DOHH2 (cell line): ENCODE measurements around the gene TTC9B.

ENCODE experiments used
- H3F3A ChIP-seq: fragments of 200-600 bp; sonication (generic), shearing (Covaris generic); 2 replicates; pipeline ENCODE4 v1.6.0; 2016; ENCODE audit warnings: antibody characterized with exemption, mild to moderate bottlenecking; ENCODE audit not compliant: control insufficient read depth, insufficient read depth
- H3K27ac ChIP-seq: fragments of 200-600 bp; sonication (generic); 2 replicates; pipeline ENCODE4 v1.5.1; 2014; ENCODE audit warnings: low read depth, mild to moderate bottlenecking, low read length, moderate library complexity
- H3K27me3 ChIP-seq: fragments of 200-600 bp; sonication (generic); 2 replicates; pipeline ENCODE4 v1.6.1; 2014; ENCODE audit warnings: mild to moderate bottlenecking, low read length, mixed read lengths; ENCODE audit not compliant: control insufficient read depth
- H3K36me3 ChIP-seq: fragments of 200-600 bp; sonication (generic); 2 replicates; pipeline ENCODE4 v1.6.1; 2014; ENCODE audit warnings: mild to moderate bottlenecking, low read length, moderate library complexity, mixed read lengths; ENCODE audit not compliant: control insufficient read depth
- H3K4me1 ChIP-seq: fragments of 200-600 bp; sonication (generic); 2 replicates; pipeline ENCODE4 v1.6.1; 2014; ENCODE audit warnings: mild to moderate bottlenecking, low read length, mixed read lengths; ENCODE audit not compliant: control insufficient read depth
- H3K4me2 ChIP-seq: fragments of 200-600 bp; sonication (generic); 2 replicates; pipeline ENCODE4 v1.6.0; 2014; ENCODE audit warnings: mild to moderate bottlenecking, low read length, moderate library complexity
- H3K4me3 ChIP-seq: fragments of 200-600 bp; sonication (generic); 2 replicates; pipeline ENCODE4 v1.5.1; 2014; ENCODE audit warnings: mild to moderate bottlenecking, low read length, mixed read lengths
- H3K79me2 ChIP-seq: fragments of 200-600 bp; sonication (generic); 2 replicates; pipeline ENCODE4 v1.6.1; 2014; ENCODE audit warnings: mild to moderate bottlenecking, low read length, mixed read lengths; ENCODE audit not compliant: control insufficient read depth
- H3K9me2 ChIP-seq: fragments of 200-600 bp; sonication (generic); replicated peaks from 2 replicates; pipeline ENCODE4 v1.6.1; 2014; ENCODE audit warnings: mild to moderate bottlenecking, low read length, mixed read lengths; ENCODE audit not compliant: control insufficient read depth
- H3K9me3 ChIP-seq: fragments of 200-600 bp; sonication (generic); 2 replicates; pipeline ENCODE4 v1.6.1; 2014; ENCODE audit warnings: antibody characterized with exemption, low read length, mixed read lengths; ENCODE audit not compliant: control insufficient read depth, insufficient read depth
- H4K20me1 ChIP-seq: fragments of 200-600 bp; sonication (generic); 2 replicates; pipeline ENCODE4 v1.6.0; 2014; ENCODE audit warnings: low read depth, mild to moderate bottlenecking, antibody characterized with exemption, low read length, moderate library complexity; ENCODE audit not compliant: control insufficient read depth, insufficient read depth
- CTCF ChIP-seq: fragments of 200-600 bp; sonication (generic); IDR thresholded peaks from one replicate; pipeline ENCODE4 v1.5.1; 2014; ENCODE audit warnings: antibody characterized with exemption, mild to moderate bottlenecking, low read depth, low read length; ENCODE audit not compliant: poor library complexity, severe bottlenecking
- EZH2phosphoT487 ChIP-seq: fragments of 200-600 bp; sonication (generic); IDR thresholded peaks from 2 replicates; pipeline ENCODE4 v1.6.1; 2017; ENCODE audit warnings: borderline replicate concordance, mild to moderate bottlenecking, antibody characterized with exemption, low read length, moderate library complexity, mixed read lengths

The TTC9B gene

GRCh38 chr19:40228863-40229262 lies 10.7 kb upstream of the TTC9B start:
- Histone ChIP-seq H3K79me2 (no peaks in the 10 kb centered on the region), H3K4me2 (no peak overlapping the region), H4K20me1 (0 out of 2 replicates have a peak, but pooled peaks cover 4% of the 10 kb centered on the region), H3K27me3 (no peaks in the 10 kb centered on the region), H3K4me3 (no peak overlapping the region), H3K27ac (no peak overlapping the region), H3K9me3 (no peaks in the 10 kb centered on the region), H3F3A (peaks cover 5% of the 10 kb centered on the region; the same call in 1 of the 2 replicates), H3K4me1 (no peaks in the 10 kb centered on the region), H3K9me2 (no peaks in the 10 kb centered on the region), H3K36me3 (no peaks in the 10 kb centered on the region)
- TF ChIP-seq EZH2phosphoT487, result no peak
- no peak for TF ChIP-seq CTCF

GRCh38 chr19:40228346-40228745 lies 10.2 kb upstream of the TTC9B start:
- Histone ChIP-seq H3K27me3 (no peaks in the 10 kb centered on the region), H3K27ac (no peak overlapping the region), H3K9me2 (no peaks in the 10 kb centered on the region), H3K79me2 (no peaks in the 10 kb centered on the region), H3K4me2 (no peak overlapping the region), H3K4me3 (no peak overlapping the region), H3K36me3 (no peaks in the 10 kb centered on the region), H3K9me3 (no peaks in the 10 kb centered on the region), H3F3A (peaks cover 5% of the 10 kb centered on the region; the same call in 1 of the 2 replicates), H4K20me1 (0 out of 2 replicates have a peak, but pooled peaks cover 4% of the 10 kb centered on the region), H3K4me1 (no peaks in the 10 kb centered on the region)
- TF ChIP-seq CTCF (no peak), EZH2phosphoT487 (no peak)

- H3K4me2 ChIP-seq, result no peak overlapping the region
- no peak overlapping the region for H3K27ac ChIP-seq
- no peak overlapping the region for H3K4me3 ChIP-seq
Measured at GRCh38 chr19:40225440-40226305, 7.5 kb upstream of the TTC9B start.

More at GRCh38 chr19:40225440-40226305, 7.5 kb upstream of the TTC9B start:
- Histone ChIP-seq H3K4me1 (no peaks in the 10 kb centered on the region), H3K27me3 (no peaks in the 10 kb centered on the region), H4K20me1 (0 out of 2 replicates have a peak, but pooled peaks cover 4% of the 10 kb centered on the region), H3F3A (peaks cover 5% of the 10 kb centered on the region; the same call in 1 of the 2 replicates), H3K9me3 (peaks cover 12% of the 10 kb centered on the region; the same call in 1 of the 2 replicates), H3K9me2 (no peaks in the 10 kb centered on the region), H3K79me2 (no peaks in the 10 kb centered on the region), H3K36me3 (no peaks in the 10 kb centered on the region)
- TF ChIP-seq CTCF (no peak), EZH2phosphoT487 (no peak)
